GM12872 (cell line): Measurements from ENCODE around the gene STK10.

Experiments used
- CTCF ChIP-seq: IDR thresholded peaks from 3 replicates; pipeline ENCODE4 v1.5.1; 2011; ENCODE audit warnings: low read depth, mild to moderate bottlenecking, low read length, moderate library complexity; ENCODE audit not compliant: insufficient read depth

STK10 gene

GRCh38 chr5:172044631-172045314 is 143.3 kb downstream of the STK10 start:
- TF ChIP-seq CTCF = no peak

- no peak for TF ChIP-seq CTCF
Measured at GRCh38 chr5:172043865-172044264, 144.2 kb downstream of the STK10 start.

- TF ChIP-seq CTCF = no peak
Measured at GRCh38 chr5:172042183-172042582, 145.8 kb downstream of the STK10 start.

- no peak for TF ChIP-seq CTCF
Measured at GRCh38 chr5:172038167-172038566, 149.9 kb downstream of the STK10 start.

GRCh38 chr5:172035049-172035448 is 153.0 kb downstream of the STK10 start:
- TF ChIP-seq CTCF = no peak

GRCh38 chr5:172031894-172032461 is 156.0 kb downstream of the STK10 start:
- TF ChIP-seq CTCF = no peak

- no peak for TF ChIP-seq CTCF
Measured at GRCh38 chr5:172029876-172030275, 158.1 kb downstream of the STK10 start.
